Activated naive CD4-positive, alpha-beta T cell treated with anti-CD3 and anti-CD28 coated beads, Interleukin-2, amount 50 U/mL, for 16 hours (primary cell): ENCODE measurements around the gene HADHA.
A peak's percentile ranks its signal among the peaks of the same experiment; 100 is the strongest.
"Not testable (repeated sequence)": the region's sequence is repeated elsewhere in the genome, so short reads cannot be mapped to it uniquely, and the experiment has no call there.

ENCODE experiments used
- DNase-seq: peaks from one replicate; pipeline ENCODE4 v3.0.0-alpha.2; 2020

Gene HADHA

GRCh38 chr2:26172871-26173775 lies 71.3 kb downstream of the HADHA start, which contains the start of gene GAREM2:
Gene GAREM2 (plus strand): TSS chr2:26173088. CDS start chr2:26173221, 133 bp downstream.
- no peak for DNase-seq

GRCh38 chr2:26172189-26172870 lies 72.1 kb downstream of the HADHA start:
- DNase-seq: no peak

GRCh38 chr2:26170795-26171194 lies 73.6 kb downstream of the HADHA start:
- no peak for DNase-seq

GRCh38 chr2:26169681-26170414 lies 74.6 kb downstream of the HADHA start:
- DNase-seq: no peak

- DNase-seq: no peak
Observed at GRCh38 chr2:26169226-26169625, 75.2 kb downstream of the HADHA start.

- DNase-seq: no peak
Observed at GRCh38 chr2:26168785-26169184, 75.6 kb downstream of the HADHA start.

- DNase-seq: not testable (repeated sequence)
Observed at GRCh38 chr2:26166541-26166940, 77.9 kb downstream of the HADHA start.

- no peak for DNase-seq
Observed at GRCh38 chr2:26165403-26165802, 79.0 kb downstream of the HADHA start.

GRCh38 chr2:26164641-26165211 lies 79.7 kb downstream of the HADHA start:
- no peak for DNase-seq

GRCh38 chr2:26164231-26164630 lies 80.2 kb downstream of the HADHA start:
- no peak for DNase-seq

- DNase-seq: no peak
Observed at GRCh38 chr2:26162963-26163362, 81.5 kb downstream of the HADHA start.

- DNase-seq: no peak
Observed at GRCh38 chr2:26161926-26162325, 82.5 kb downstream of the HADHA start.

- no peak for DNase-seq
Observed at GRCh38 chr2:26157580-26157979, 86.9 kb downstream of the HADHA start.

- no peak for DNase-seq
Observed at GRCh38 chr2:26150243-26150642, 94.2 kb downstream of the HADHA start.

- DNase-seq: no peak
Observed at GRCh38 chr2:26148501-26148900, 95.9 kb downstream of the HADHA start.

- DNase-seq: peak; percentile 65
Observed at GRCh38 chr2:26144953-26145680, 99.3 kb downstream of the HADHA start.

- no peak for DNase-seq
Observed at GRCh38 chr2:26144031-26144430, 100.4 kb downstream of the HADHA start.

- DNase-seq: no peak
Observed at GRCh38 chr2:26141145-26141769, 103.2 kb downstream of the HADHA start.
